GM18873 (cell line): ENCODE data around the gene SMAD2.
"Not testable (repeated sequence)": the region's sequence is repeated elsewhere in the genome, so short reads cannot be mapped to it uniquely, and the experiment has no call there.

Experiments
- ATAC-seq: cut with Tn5 transposase; IDR thresholded peaks from one replicate; pipeline ENCODE4 v1.9.1; 2021; ENCODE audit warnings: mild to moderate bottlenecking, moderate library complexity, moderate number of reproducible peaks; ENCODE audit not compliant: unreplicated experiment, low FRiP score

SMAD2 gene

GRCh38 chr18:47858607-47859006, 71.9 kb downstream of the SMAD2 start:
- no peak for ATAC-seq

- ATAC-seq = no peak
Measured at GRCh38 chr18:47847635-47848034, 82.8 kb downstream of the SMAD2 start.

GRCh38 chr18:47846431-47846830, 84.0 kb downstream of the SMAD2 start:
- no peak for ATAC-seq

- no peak for ATAC-seq
Measured at GRCh38 chr18:47844828-47845498, 85.5 kb downstream of the SMAD2 start.

- ATAC-seq = no peak
Measured at GRCh38 chr18:47842836-47843235, 87.6 kb downstream of the SMAD2 start.

GRCh38 chr18:47838396-47838795, 92.1 kb downstream of the SMAD2 start:
- no peak for ATAC-seq

GRCh38 chr18:47832348-47832747, 98.1 kb downstream of the SMAD2 start:
- ATAC-seq = no peak

GRCh38 chr18:47831351-47831750, 99.1 kb downstream of the SMAD2 start:
- ATAC-seq = no peak

GRCh38 chr18:47830772-47831171, 99.7 kb downstream of the SMAD2 start:
- no peak for ATAC-seq

GRCh38 chr18:47829831-47830230, 100.6 kb downstream of the SMAD2 start:
- ATAC-seq = no peak

GRCh38 chr18:47828031-47828430, 102.4 kb downstream of the SMAD2 start:
- ATAC-seq = not testable (repeated sequence)

GRCh38 chr18:47826157-47827074, 104.0 kb downstream of the SMAD2 start:
- ATAC-seq = no peak

- no peak for ATAC-seq
Measured at GRCh38 chr18:47821314-47821713, 109.1 kb downstream of the SMAD2 start.

- no peak for ATAC-seq
Measured at GRCh38 chr18:47817795-47818077, 112.7 kb downstream of the SMAD2 start.

- ATAC-seq = no peak
Measured at GRCh38 chr18:47817017-47817794, 113.3 kb downstream of the SMAD2 start.

- no peak for ATAC-seq
Measured at GRCh38 chr18:47815486-47816270, 114.8 kb downstream of the SMAD2 start.

GRCh38 chr18:47809420-47809819, 121.0 kb downstream of the SMAD2 start:
- no peak for ATAC-seq

GRCh38 chr18:47802802-47803201, 127.7 kb downstream of the SMAD2 start:
- no peak for ATAC-seq

- ATAC-seq = no peak
Measured at GRCh38 chr18:47801817-47802216, 128.6 kb downstream of the SMAD2 start.

- no peak for ATAC-seq
Measured at GRCh38 chr18:47800756-47801155, 129.7 kb downstream of the SMAD2 start.
